HepG2 (cell line): ENCODE measurements around the gene CNIH4. TPM values are rescaled to one million over a fixed set of nuclear protein-coding genes. Genes with fewer than 3 reads are reported as not detected.

Experiments
- DMAP1 ChIP-seq: IDR thresholded peaks from 2 replicates; pipeline ENCODE4 v1.6.1; 2016
- EED ChIP-seq: sonication (generic); formaldehyde crosslinking; IDR thresholded peaks from 2 replicates; pipeline ENCODE4 v1.5.0; 2020; ENCODE audit warnings: mild to moderate bottlenecking, missing genetic modification reagents
- NFE2L1 ChIP-seq: sonication (generic); formaldehyde crosslinking; IDR thresholded peaks from 2 replicates; pipeline ENCODE4 v1.4.0; 2020; ENCODE audit warnings: missing genetic modification reagents, mild to moderate bottlenecking, borderline replicate concordance
- NFKBIZ ChIP-seq: IDR thresholded peaks from 2 replicates; pipeline ENCODE4 v1.6.1; 2018; ENCODE audit warnings: missing genetic modification reagents, missing compliant biosample characterization
- PTBP1 ChIP-seq: fragments of 200-400 bp; formaldehyde crosslinking; IDR thresholded peaks from 2 replicates; pipeline ENCODE4 v1.6.1; 2018; ENCODE audit warnings: low read length, low read depth; ENCODE audit not compliant: poor library complexity, severe bottlenecking
- RARG ChIP-seq: sonication (generic); formaldehyde crosslinking; IDR thresholded peaks from 2 replicates; pipeline ENCODE4 v1.4.0; 2020; ENCODE audit warnings: low read depth, mild to moderate bottlenecking, missing genetic modification reagents
- TCF7L2 ChIP-seq: IDR thresholded peaks from 2 replicates; pipeline ENCODE4 v1.6.1; 2011; ENCODE audit warnings: mild to moderate bottlenecking, low read depth, low read length, moderate library complexity
- ZNF101 ChIP-seq: sonication (generic); formaldehyde crosslinking; IDR thresholded peaks from 2 replicates; pipeline ENCODE4 v1.4.0; 2020; ENCODE audit warnings: mild to moderate bottlenecking, low read depth, missing genetic modification reagents, borderline replicate concordance
- ZNF136 ChIP-seq: sonication (generic); formaldehyde crosslinking; IDR thresholded peaks from 2 replicates; pipeline ENCODE4 v1.8.1; 2022; ENCODE audit warnings: low read depth, mild to moderate bottlenecking, moderate library complexity, missing genetic modification reagents
- ZNF292 ChIP-seq: sonication (generic); formaldehyde crosslinking; IDR thresholded peaks from 2 replicates; pipeline ENCODE4 v1.8.1; 2022; ENCODE audit warnings: mild to moderate bottlenecking, low read depth, missing genetic modification reagents, borderline replicate concordance
- polyA plus RNA-seq, 8 experiments: library from polyadenylated mRNA; depleted of rRNA in 3 of 8; stranded (reverse) in 7 of 8; unstranded in 1 of 8; fragments of >200 nt; fragmentation: Illumina TruSeq in 4 of 8; extraction: Trizol in 4 of 8; gene quantifications; 2 replicates each; pipeline versions ENCODE4 v1.2.1 to v1.2.3, GENCODE V29; 2011 to 2016; ENCODE audit warnings: low read depth in 4 of 8, missing spikeins in 1 of 8, mixed read lengths in 1 of 8; ENCODE audit not compliant: insufficient read depth in 1 of 8
- total RNA-seq, 5 experiments: library from RNA; depleted of rRNA; stranded (reverse); fragments of >200 nt; fragmentation: Illumina TruSeq; extraction: Trizol; gene quantifications; 2 replicates each; pipeline ENCODE4 v1.2.3, GENCODE V29; 2016; ENCODE audit warnings: low read depth in 1 of 5
- TF ChIP-seq, protein P1 (sequence below): sonication (generic); formaldehyde crosslinking; IDR thresholded peaks from 2 replicates; pipeline ENCODE4 v1.8.0; 2023; ENCODE audit warnings: mild to moderate bottlenecking, missing genetic modification reagents
- TF ChIP-seq, protein P2 (sequence below): sonication (generic); formaldehyde crosslinking; conservative IDR thresholded peaks from 2 replicates; pipeline ENCODE4 v1.8.0; 2022; ENCODE audit warnings: mild to moderate bottlenecking, moderate library complexity, missing genetic modification reagents
- TF ChIP-seq, protein P3 (sequence below): fragments of 450-650 bp; IDR thresholded peaks from 2 replicates; pipeline ENCODE4 v1.6.1; 2017; ENCODE audit warnings: mild to moderate bottlenecking
- TF ChIP-seq, protein P4 (sequence below): IDR thresholded peaks from 2 replicates; pipeline ENCODE4 v1.6.1; 2016; ENCODE audit warnings: low read depth, missing genetic modification reagents, missing compliant biosample characterization

CNIH4 gene
- total and polyA plus RNA-seq, 2 of the 13 experiments (the other 11 are each of a cell fraction or from before 2014, with no cell fraction given), result 51.8 to 52.9 TPM

DNA sequence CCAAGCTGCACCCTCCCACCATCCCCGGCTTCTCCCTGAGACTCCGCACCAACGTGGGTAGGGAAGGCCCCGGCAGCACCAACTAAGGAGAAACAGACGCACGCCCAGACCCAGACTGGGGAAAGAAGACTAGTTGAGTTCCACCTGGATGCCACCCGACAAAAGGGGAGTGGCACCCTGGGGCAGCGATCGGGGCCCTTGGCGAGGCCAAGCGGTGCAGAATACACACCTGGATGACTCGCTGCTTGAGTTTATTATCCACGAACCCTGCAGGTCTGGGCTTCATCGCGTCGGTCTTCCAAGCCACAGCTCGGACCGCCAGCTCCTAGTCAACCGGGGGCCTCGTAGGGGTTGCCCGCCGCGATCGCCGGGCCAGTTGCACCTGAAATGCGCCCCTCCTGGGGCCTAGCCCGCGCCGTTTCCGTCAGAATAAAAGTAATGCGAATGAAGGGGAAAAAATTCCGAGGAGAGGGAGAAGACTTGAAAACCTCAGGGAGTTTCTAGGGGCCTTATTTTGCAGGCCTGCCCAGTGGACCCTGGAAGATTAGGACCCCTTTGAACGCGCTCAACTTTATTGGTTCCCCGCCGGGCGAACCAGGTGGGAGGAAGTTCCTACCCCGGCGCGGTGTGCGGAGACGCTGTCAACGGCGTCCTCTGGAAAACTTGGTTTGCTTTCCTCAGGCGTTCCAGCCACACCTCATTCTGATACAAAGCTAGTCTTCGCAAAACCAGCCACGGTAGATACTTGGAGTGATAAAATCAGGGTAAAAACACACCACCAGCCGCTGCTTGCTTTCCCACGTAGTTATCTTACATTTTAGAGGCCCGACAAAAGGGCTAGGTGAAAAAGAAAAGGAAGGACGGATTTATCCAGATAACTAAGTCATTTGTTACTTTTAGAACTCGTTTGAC lies 26.6 kb upstream of the CNIH4 start, which contains the start of gene NVL (continued):
- TF ChIP-seq PTBP1, result peak; percentile 61
- TF ChIP-seq, protein P1, sequence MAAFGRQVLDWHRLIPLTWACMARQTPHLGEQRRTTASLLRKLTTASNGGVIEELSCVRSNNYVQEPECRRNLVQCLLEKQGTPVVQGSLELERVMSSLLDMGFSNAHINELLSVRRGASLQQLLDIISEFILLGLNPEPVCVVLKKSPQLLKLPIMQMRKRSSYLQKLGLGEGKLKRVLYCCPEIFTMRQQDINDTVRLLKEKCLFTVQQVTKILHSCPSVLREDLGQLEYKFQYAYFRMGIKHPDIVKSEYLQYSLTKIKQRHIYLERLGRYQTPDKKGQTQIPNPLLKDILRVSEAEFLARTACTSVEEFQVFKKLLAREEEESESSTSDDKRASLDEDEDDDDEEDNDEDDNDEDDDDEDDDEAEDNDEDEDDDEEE (CRISPR knock-in tag), result 0 out of 2 replicates have a peak, but pooled peaks have one; percentile 52
- no peak for TF ChIP-seq NFKBIZ (CRISPR knock-in tag)
- no peak for TF ChIP-seq TCF7L2
- TF ChIP-seq ZNF101 (CRISPR knock-in tag), result no peak
- 0 out of 2 replicates have a peak, but pooled peaks have one; percentile 8 for TF ChIP-seq ZNF292 (CRISPR knock-in tag)
- no peak for TF ChIP-seq RARG (CRISPR knock-in tag)
- TF ChIP-seq, protein P2, sequence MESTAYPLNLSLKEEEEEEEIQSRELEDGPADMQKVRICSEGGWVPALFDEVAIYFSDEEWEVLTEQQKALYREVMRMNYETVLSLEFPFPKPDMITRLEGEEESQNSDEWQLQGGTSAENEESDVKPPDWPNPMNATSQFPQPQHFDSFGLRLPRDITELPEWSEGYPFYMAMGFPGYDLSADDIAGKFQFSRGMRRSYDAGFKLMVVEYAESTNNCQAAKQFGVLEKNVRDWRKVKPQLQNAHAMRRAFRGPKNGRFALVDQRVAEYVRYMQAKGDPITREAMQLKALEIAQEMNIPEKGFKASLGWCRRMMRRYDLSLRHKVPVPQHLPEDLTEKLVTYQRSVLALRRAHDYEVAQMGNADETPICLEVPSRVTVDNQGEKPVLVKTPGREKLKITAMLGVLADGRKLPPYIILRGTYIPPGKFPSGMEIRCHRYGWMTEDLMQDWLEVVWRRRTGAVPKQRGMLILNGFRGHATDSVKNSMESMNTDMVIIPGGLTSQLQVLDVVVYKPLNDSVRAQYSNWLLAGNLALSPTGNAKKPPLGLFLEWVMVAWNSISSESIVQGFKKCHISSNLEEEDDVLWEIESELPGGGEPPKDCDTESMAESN (CRISPR knock-in tag), result 0 out of 2 replicates have a peak, but pooled peaks have one; percentile 51
- TF ChIP-seq, protein P3, sequence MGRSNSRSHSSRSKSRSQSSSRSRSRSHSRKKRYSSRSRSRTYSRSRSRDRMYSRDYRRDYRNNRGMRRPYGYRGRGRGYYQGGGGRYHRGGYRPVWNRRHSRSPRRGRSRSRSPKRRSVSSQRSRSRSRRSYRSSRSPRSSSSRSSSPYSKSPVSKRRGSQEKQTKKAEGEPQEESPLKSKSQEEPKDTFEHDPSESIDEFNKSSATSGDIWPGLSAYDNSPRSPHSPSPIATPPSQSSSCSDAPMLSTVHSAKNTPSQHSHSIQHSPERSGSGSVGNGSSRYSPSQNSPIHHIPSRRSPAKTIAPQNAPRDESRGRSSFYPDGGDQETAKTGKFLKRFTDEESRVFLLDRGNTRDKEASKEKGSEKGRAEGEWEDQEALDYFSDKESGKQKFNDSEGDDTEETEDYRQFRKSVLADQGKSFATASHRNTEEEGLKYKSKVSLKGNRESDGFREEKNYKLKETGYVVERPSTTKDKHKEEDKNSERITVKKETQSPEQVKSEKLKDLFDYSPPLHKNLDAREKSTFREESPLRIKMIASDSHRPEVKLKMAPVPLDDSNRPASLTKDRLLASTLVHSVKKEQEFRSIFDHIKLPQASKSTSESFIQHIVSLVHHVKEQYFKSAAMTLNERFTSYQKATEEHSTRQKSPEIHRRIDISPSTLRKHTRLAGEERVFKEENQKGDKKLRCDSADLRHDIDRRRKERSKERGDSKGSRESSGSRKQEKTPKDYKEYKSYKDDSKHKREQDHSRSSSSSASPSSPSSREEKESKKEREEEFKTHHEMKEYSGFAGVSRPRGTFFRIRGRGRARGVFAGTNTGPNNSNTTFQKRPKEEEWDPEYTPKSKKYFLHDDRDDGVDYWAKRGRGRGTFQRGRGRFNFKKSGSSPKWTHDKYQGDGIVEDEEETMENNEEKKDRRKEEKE, result no peak
- TF ChIP-seq NFE2L1 (CRISPR knock-in tag), result no peak
- TF ChIP-seq DMAP1 (CRISPR knock-in tag), result peak; percentile 85; the same call in 1 of the 2 replicates
- 0 out of 2 replicates have a peak, but pooled peaks have one; percentile 54 for TF ChIP-seq ZNF136 (CRISPR knock-in tag)
- TF ChIP-seq EED (CRISPR knock-in tag), result no peak
- TF ChIP-seq, protein P4, sequence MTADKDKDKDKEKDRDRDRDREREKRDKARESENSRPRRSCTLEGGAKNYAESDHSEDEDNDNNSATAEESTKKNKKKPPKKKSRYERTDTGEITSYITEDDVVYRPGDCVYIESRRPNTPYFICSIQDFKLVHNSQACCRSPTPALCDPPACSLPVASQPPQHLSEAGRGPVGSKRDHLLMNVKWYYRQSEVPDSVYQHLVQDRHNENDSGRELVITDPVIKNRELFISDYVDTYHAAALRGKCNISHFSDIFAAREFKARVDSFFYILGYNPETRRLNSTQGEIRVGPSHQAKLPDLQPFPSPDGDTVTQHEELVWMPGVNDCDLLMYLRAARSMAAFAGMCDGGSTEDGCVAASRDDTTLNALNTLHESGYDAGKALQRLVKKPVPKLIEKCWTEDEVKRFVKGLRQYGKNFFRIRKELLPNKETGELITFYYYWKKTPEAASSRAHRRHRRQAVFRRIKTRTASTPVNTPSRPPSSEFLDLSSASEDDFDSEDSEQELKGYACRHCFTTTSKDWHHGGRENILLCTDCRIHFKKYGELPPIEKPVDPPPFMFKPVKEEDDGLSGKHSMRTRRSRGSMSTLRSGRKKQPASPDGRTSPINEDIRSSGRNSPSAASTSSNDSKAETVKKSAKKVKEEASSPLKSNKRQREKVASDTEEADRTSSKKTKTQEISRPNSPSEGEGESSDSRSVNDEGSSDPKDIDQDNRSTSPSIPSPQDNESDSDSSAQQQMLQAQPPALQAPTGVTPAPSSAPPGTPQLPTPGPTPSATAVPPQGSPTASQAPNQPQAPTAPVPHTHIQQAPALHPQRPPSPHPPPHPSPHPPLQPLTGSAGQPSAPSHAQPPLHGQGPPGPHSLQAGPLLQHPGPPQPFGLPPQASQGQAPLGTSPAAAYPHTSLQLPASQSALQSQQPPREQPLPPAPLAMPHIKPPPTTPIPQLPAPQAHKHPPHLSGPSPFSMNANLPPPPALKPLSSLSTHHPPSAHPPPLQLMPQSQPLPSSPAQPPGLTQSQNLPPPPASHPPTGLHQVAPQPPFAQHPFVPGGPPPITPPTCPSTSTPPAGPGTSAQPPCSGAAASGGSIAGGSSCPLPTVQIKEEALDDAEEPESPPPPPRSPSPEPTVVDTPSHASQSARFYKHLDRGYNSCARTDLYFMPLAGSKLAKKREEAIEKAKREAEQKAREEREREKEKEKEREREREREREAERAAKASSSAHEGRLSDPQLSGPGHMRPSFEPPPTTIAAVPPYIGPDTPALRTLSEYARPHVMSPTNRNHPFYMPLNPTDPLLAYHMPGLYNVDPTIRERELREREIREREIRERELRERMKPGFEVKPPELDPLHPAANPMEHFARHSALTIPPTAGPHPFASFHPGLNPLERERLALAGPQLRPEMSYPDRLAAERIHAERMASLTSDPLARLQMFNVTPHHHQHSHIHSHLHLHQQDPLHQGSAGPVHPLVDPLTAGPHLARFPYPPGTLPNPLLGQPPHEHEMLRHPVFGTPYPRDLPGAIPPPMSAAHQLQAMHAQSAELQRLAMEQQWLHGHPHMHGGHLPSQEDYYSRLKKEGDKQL (CRISPR knock-in tag), result no peak
